Sigmoid colon (tissue), 7 donors: ENCODE results near the gene SCLY. TPM values are rescaled to one million over a fixed set of nuclear protein-coding genes. Genes with fewer than 3 reads are reported as not detected.

Source experiments
- DNase-seq: peaks from one replicate; pipeline ENCODE4 v3.0.0-alpha.2; 2019
- H3K27ac ChIP-seq, 4 donors: fragments of 200-600 bp; sonication (generic); one replicate each; pipeline ENCODE4 v1.5.1; 2016 to 2019; ENCODE audit warnings: mild to moderate bottlenecking in 1 of 4
- H3K27me3 ChIP-seq, 3 donors: fragments of 200-600 bp; sonication (generic); one replicate each; pipeline ENCODE4 v1.5.1; 2019; ENCODE audit warnings: mild to moderate bottlenecking in 1 of 3
- H3K36me3 ChIP-seq, 4 donors: fragments of 200-600 bp; sonication (generic); one replicate each; pipeline ENCODE4 v1.5.1; 2016 to 2019
- H3K4me1 ChIP-seq, 4 donors: fragments of 200-600 bp; sonication (generic); one replicate each; pipeline ENCODE4 v1.5.1; 2017 to 2019
- H3K4me3 ChIP-seq, 4 donors: fragments of 200-600 bp; sonication (generic); one replicate each; pipeline ENCODE4 v1.5.1; 2017 to 2019; ENCODE audit warnings: mild to moderate bottlenecking in 2 of 4, moderate library complexity in 1 of 4
- H3K9me3 ChIP-seq, 4 donors: fragments of 200-600 bp in 3 of 4; sonication (generic) in 3 of 4; one replicate each; pipeline versions ENCODE4 v1.5.1 to v1.6.1; 2013 to 2019
- EP300 ChIP-seq, 4 donors: sonication (generic); formaldehyde crosslinking; IDR thresholded peaks; one replicate each; pipeline ENCODE4 v1.6.1; 2017; ENCODE audit warnings: antibody characterized with exemption in 4 of 4
- POLR2A ChIP-seq, 2 donors: fragments of 450-650 bp; IDR thresholded peaks; one replicate each; pipeline ENCODE4 v1.6.1; 2016; ENCODE audit warnings: antibody characterized with exemption in 2 of 2, mild to moderate bottlenecking in 2 of 2, moderate library complexity in 2 of 2
- POLR2AphosphoS5 ChIP-seq, 4 donors: sonication (generic); formaldehyde crosslinking; IDR thresholded peaks; one replicate each; pipeline ENCODE4 v1.6.1; 2017; ENCODE audit warnings: antibody characterized with exemption in 4 of 4
- WGBS, 2 donors: extraction: QIAGEN DNeasy Blood & Tissue Kit; methylation state at CpG; one replicate each; pipeline ENCODE4 v1.1.7; 2013; 5-methylcytosine and 5-hydroxymethylcytosine counted together
- intact Hi-C: fragments of 100-400 bp; cut with DNase I; formaldehyde crosslinking; loops from one replicate; pipeline ENCODE4 v1.15.1; 2023
- polyA plus RNA-seq, 3 donors: library from polyadenylated mRNA; stranded (reverse); fragments of 200-250 nt; gene quantifications; one replicate each; pipeline ENCODE4 v1.2.3, GENCODE V29; 2013
- total RNA-seq, 4 donors: library from RNA; depleted of rRNA; stranded (reverse); fragments of >200 nt; gene quantifications; one replicate each; pipeline ENCODE4 v1.1.0, GENCODE V29; 2016
- TF ChIP-seq, protein P1 (sequence below), 4 experiments: fragments of 450-650 bp in 3 of 4; fragments of 200-600 bp in 1 of 4; IDR thresholded peaks; one replicate each; pipeline ENCODE4 v1.5.1; 2016 to 2019; ENCODE audit warnings: antibody characterized with exemption in 4 of 4, mild to moderate bottlenecking in 3 of 4, moderate library complexity in 2 of 4
- donor health status: healthy with polysubstance abuse.
- donor health status: Bipolar disorder and iron deficiency.
- donor health status: healthy.

The SCLY gene
- total and polyA plus RNA-seq, 7 donors = 5.4 to 19.5 (median 10.9) TPM

DNA sequence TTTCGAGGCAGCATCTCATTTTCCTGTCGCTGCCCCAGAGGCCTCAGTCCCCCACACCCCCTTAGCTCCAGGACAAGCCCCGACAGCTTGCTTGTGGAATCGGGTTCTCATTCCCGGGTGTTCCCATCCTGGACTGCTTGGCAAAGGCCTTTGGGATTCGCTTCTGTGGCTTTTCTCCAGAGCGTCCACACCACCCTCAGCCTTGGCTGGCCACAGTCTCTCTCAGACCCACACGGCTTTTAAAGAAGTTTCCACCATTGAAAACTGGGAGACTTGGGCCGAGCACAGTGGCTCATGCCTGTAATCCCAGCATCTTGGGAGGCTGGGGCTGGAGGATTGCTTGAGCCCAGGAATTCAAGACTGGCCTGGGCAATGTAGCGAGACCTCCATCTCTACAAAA lies 42.1 kb downstream of the SCLY start:
- Histone ChIP-seq H3K27ac (no peak overlapping the region), H3K4me3 (no peak overlapping the region), H3K4me1 (no peaks in the 10 kb centered on the region), H3K27me3 (no peaks in the 10 kb centered on the region), H3K9me3 (no peaks in the 10 kb centered on the region), H3K36me3 (no peaks in the 10 kb centered on the region)
- intact Hi-C loops = no loop called here
- DNase-seq = no peak
- no peak for TF ChIP-seq POLR2AphosphoS5 (IDR thresholded peaks at IDR 0.05)
- TF ChIP-seq, protein P1, sequence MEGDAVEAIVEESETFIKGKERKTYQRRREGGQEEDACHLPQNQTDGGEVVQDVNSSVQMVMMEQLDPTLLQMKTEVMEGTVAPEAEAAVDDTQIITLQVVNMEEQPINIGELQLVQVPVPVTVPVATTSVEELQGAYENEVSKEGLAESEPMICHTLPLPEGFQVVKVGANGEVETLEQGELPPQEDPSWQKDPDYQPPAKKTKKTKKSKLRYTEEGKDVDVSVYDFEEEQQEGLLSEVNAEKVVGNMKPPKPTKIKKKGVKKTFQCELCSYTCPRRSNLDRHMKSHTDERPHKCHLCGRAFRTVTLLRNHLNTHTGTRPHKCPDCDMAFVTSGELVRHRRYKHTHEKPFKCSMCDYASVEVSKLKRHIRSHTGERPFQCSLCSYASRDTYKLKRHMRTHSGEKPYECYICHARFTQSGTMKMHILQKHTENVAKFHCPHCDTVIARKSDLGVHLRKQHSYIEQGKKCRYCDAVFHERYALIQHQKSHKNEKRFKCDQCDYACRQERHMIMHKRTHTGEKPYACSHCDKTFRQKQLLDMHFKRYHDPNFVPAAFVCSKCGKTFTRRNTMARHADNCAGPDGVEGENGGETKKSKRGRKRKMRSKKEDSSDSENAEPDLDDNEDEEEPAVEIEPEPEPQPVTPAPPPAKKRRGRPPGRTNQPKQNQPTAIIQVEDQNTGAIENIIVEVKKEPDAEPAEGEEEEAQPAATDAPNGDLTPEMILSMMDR (IDR thresholded peaks at IDR 0.05) = no peak
- no peak for TF ChIP-seq POLR2A (IDR thresholded peaks at IDR 0.05)
- no peak for TF ChIP-seq EP300 (IDR thresholded peaks at IDR 0.05)
- WGBS, 2 donors = 84 to 88% methylated on average over 10 of the region's 10 CpGs

DNA sequence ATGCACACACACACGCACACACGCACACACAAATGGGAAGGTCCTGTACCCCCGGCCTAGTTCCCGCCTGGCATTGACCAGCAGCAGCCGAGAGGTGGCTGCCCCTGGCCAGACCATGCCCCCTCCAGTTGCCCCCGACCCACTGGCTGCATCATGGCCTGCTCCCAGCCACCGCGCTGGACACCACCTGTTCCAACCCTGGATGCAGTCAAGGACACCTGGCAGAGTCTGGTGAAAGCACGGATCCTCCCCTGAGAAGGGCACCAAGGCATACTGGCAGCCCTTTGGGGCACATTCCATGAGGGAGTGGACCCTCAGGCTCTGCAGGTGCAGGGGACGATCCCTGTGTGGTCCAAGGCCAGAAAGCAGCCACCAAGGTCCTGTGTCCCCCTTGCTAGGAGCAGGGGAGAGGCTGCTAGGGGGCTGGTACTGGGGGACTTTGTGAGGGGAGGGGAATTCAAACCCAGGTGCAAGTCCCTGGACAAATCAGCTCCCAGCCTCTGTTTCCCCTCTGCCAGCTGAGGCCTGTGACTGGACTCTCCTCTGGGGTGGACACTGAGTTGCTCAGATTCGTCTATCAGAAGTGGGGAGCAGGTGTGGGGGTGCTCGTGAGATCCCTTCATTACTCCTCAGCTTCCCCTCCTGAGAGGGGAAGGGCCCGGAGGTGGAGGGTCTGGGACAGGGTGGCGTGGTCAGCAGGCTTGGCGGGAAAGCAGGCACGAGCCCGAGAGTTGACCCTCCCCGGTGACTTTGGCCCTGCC lies 42.8 kb downstream of the SCLY start:
- DNase-seq = no peak
- WGBS, 2 donors = 91 to 93% methylated on average over 18 of the region's 18 CpGs
- TF ChIP-seq EP300 (IDR thresholded peaks at IDR 0.05) = no peak
- no peaks in the 10 kb centered on the region for H3K36me3 ChIP-seq
- H3K27me3 ChIP-seq = no peaks in the 10 kb centered on the region
- H3K9me3 ChIP-seq = no peaks in the 10 kb centered on the region
- H3K27ac ChIP-seq = no peak overlapping the region
- no peak overlapping the region for H3K4me3 ChIP-seq
- H3K4me1 ChIP-seq = peaks cover 0 to 2% (median 0%) of the 10 kb centered on the region in 4 donors
- intact Hi-C loops = no loop called here

DNA sequence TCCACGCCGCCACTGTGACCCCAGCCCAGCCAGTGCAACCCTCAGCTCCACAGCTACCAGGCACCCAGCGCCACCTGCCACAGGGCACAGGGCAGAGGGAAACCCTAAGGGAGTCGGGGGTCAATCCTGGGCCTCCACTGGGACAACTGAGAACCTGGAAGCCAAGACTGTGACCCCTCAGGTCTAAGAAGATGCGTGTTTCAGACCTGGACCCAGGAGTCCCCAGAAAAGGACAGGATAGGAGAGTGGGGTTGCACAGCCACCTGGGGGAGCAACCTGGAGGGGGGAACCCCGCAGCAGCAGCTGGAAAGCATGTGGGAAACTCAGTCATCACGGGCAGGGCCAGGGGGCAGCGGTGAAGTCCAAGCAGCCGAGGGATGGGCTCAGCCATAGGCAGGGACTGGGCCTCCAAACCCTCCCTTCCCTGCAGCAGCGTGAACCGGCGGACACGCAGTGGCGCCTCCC lies 43.5 kb downstream of the SCLY start:
- WGBS, 2 donors = 89 to 91% methylated on average over 14 of the region's 14 CpGs
- DNase-seq = peak; percentile 56
- intact Hi-C loops = no loop called here

DNA sequence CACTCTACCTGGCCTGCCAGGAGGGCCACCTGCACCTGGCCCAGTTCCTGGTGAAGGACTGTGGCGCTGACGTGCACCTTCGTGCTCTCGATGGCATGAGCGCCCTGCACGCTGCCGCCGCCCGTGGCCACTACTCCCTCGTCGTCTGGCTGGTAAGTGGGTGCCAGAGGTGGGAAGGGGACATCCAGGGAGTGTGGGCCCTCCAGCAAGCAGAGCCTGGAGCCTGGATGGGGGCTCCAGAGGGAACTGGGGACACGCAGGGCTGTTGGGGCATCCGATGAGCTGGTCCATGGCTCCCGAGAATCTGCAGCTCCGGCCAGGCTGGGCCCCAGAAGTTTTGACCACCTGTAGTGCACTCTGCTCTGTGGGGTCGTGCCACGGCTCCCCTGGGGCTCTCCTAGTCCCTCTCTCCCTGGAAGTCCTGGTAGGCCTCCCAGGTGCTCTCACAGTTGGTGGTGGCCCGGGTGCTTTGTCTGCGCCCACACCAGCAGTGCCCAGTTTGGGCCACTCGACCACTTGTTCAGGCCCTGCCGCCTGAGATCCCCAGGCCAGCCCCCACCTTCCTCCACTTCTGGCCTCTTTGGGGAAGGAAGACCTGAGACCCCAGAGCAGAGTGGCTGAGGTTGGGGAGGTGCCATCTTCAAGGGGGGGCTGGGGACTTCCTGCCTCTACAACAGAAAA lies 44.0 kb downstream of the SCLY start:
- Histone ChIP-seq H3K9me3 (no peaks in the 10 kb centered on the region), H3K27me3 (no peaks in the 10 kb centered on the region), H3K4me1 (peaks cover 0 to 7% (median 0%) of the 10 kb centered on the region in 4 donors), H3K36me3 (no peaks in the 10 kb centered on the region), H3K27ac (no peak overlapping the region), H3K4me3 (no peak overlapping the region)
- TF ChIP-seq EP300 (IDR thresholded peaks at IDR 0.05) (no peak), POLR2AphosphoS5 (IDR thresholded peaks at IDR 0.05) (no peak), POLR2A (IDR thresholded peaks at IDR 0.05) (no peak)
- TF ChIP-seq, protein P1 (IDR thresholded peaks at IDR 0.05) = no peak
- DNase-seq = peak; percentile 59
- intact Hi-C loops = no loop called here
- 92% methylated on average over 21 of the region's 21 CpGs for WGBS, 2 donors

More for the DNA sequence above, 43.5 kb downstream of the SCLY start:
- Histone ChIP-seq H3K36me3 (no peaks in the 10 kb centered on the region), H3K4me3 (no peak overlapping the region), H3K27ac (no peak overlapping the region), H3K4me1 (peaks cover 0 to 7% (median 0%) of the 10 kb centered on the region in 4 donors), H3K9me3 (no peaks in the 10 kb centered on the region), H3K27me3 (no peaks in the 10 kb centered on the region)
- TF ChIP-seq POLR2AphosphoS5 (IDR thresholded peaks at IDR 0.05) (no peak), EP300 (IDR thresholded peaks at IDR 0.05) (no peak), POLR2A (IDR thresholded peaks at IDR 0.05) (no peak)
- TF ChIP-seq, protein P1 (IDR thresholded peaks at IDR 0.05) = no peak
